MM.1S (cell line): ENCODE measurements around the gene HSD11B2.

Experiments used
- EZH2 ChIP-seq: fragments of 300-600 bp; sonication (generic); optimal IDR thresholded peaks from 2 replicates; pipeline ENCODE3; 2017; ENCODE audit warnings: low read depth, mild to moderate bottlenecking, antibody characterized with exemption, low read length, mixed read lengths
- TF ChIP-seq, protein P1 (sequence below): fragments of 300-600 bp; sonication (generic); IDR thresholded peaks from 2 replicates; pipeline ENCODE4 v1.5.1; 2016; ENCODE audit warnings: antibody characterized with exemption, low read length, mixed read lengths

DNA sequence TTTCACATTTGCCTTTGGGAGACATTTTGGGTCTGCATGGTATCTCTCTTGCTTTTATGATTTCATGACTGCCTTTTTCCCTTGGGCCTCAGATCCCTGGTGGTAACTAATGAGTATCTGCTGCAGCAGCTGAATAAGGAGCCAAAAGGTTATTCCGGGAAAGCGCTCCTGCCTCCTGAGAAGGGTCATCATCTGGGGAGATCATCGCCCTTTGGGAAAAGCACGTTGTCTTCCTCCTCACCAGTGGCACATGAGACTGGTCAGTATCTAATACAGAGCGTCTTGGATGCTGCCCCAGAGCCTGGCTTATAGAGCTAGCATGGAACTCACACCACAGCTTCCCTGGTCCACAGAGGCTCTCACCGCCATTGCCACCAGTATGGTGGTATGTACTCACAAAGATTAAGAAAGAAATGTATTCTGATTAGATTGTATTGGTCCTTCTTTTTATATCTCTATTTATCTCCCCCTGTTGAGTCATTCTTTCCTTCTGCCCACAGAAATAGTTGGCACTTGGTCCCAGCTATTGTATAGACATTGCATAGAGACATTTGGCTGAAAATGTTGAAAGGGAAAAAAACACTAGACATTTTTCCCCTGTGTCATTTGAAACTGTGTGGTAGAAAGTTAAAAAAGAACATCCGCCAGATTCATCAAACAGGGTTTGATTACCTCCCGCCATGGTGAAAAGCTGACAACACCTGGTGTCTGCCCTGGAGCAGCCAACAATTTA is 46.0 kb upstream of the HSD11B2 start:
- TF ChIP-seq, protein P1, sequence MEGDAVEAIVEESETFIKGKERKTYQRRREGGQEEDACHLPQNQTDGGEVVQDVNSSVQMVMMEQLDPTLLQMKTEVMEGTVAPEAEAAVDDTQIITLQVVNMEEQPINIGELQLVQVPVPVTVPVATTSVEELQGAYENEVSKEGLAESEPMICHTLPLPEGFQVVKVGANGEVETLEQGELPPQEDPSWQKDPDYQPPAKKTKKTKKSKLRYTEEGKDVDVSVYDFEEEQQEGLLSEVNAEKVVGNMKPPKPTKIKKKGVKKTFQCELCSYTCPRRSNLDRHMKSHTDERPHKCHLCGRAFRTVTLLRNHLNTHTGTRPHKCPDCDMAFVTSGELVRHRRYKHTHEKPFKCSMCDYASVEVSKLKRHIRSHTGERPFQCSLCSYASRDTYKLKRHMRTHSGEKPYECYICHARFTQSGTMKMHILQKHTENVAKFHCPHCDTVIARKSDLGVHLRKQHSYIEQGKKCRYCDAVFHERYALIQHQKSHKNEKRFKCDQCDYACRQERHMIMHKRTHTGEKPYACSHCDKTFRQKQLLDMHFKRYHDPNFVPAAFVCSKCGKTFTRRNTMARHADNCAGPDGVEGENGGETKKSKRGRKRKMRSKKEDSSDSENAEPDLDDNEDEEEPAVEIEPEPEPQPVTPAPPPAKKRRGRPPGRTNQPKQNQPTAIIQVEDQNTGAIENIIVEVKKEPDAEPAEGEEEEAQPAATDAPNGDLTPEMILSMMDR: no peak
- no peak for TF ChIP-seq EZH2
